ENCODE results near the gene WASHC2C. TPM values are rescaled to one million over a fixed set of nuclear protein-coding genes. Genes with fewer than 3 reads are reported as not detected.
"Not testable (repeated sequence)": the region's sequence is repeated elsewhere in the genome, so short reads cannot be mapped to it uniquely, and the experiment has no call there.

Gene WASHC2C
- total RNA-seq, 2 donors from 2014 or later: 24.4 to 39.4 TPM

DNA sequence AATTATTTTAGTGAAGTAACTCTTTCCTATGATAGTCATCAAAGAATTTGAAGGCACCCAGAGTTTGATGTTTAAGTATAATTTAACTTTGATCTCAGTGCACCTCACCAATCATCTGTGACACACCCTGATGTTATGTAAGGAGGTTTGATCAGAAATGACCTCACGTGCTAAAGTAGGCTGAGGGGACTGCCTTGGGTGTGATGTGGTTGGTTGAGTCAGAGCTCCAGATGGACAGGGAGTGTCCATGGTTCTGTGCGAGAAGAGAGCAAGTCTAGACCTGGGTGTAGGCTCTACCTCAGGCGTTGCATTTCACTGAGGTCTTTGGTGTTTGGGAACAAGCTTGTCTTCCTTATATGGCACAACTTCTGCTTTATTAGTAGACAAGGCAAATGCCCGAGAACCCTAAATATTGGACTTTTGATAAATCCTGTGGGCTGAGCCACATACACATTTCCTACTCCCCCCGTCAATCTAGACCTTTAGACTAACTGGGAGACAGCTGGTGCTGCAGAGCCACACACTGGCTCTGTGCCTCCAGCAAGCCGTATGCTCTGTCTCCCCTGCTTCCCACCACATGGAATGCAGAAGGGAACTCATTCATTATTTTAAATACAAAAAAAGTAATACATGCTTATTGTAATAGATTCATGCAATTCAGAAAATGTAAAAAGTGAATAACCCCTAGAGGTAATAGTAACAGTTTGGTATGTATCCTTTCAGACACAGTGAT lies 63.8 kb downstream of the WASHC2C start:
- not testable (repeated sequence) for H3K9me3 Mint-ChIP-seq; H3K27me3 Mint-ChIP-seq; H3K4me1 Mint-ChIP-seq (ENCODE audit: low read depth in 2 of 2); DNase-seq (ENCODE audit: low spot score); ATAC-seq; H3K36me3 Mint-ChIP-seq; H3K4me3 Mint-ChIP-seq; H3K27ac Mint-ChIP-seq

DNA sequence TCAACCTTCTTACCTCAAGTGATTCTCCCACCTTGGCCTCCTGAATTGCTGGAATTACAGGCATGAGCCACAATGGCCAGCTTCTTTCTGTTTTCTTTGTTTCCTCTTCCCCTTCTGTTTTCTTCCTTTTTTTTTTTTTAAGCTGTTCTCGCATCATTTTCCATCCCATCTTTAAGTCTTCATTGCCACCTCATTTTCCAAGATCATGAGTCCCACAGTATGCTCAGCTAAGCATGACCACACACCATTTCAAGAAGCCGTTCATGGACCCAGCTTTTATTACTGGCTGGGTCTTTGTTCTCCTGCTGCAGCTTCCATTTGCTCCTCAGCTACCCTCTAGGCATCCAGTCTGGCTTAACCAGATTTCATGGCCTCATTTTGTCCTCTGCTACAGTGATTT lies 67.7 kb downstream of the WASHC2C start:
- H3K27me3 Mint-ChIP-seq; H3K4me3 Mint-ChIP-seq; H3K27ac Mint-ChIP-seq; DNase-seq (ENCODE audit: low spot score); H3K9me3 Mint-ChIP-seq; H3K36me3 Mint-ChIP-seq; H3K4me1 Mint-ChIP-seq (ENCODE audit: low read depth in 2 of 2); ATAC-seq: not testable (repeated sequence)

DNA sequence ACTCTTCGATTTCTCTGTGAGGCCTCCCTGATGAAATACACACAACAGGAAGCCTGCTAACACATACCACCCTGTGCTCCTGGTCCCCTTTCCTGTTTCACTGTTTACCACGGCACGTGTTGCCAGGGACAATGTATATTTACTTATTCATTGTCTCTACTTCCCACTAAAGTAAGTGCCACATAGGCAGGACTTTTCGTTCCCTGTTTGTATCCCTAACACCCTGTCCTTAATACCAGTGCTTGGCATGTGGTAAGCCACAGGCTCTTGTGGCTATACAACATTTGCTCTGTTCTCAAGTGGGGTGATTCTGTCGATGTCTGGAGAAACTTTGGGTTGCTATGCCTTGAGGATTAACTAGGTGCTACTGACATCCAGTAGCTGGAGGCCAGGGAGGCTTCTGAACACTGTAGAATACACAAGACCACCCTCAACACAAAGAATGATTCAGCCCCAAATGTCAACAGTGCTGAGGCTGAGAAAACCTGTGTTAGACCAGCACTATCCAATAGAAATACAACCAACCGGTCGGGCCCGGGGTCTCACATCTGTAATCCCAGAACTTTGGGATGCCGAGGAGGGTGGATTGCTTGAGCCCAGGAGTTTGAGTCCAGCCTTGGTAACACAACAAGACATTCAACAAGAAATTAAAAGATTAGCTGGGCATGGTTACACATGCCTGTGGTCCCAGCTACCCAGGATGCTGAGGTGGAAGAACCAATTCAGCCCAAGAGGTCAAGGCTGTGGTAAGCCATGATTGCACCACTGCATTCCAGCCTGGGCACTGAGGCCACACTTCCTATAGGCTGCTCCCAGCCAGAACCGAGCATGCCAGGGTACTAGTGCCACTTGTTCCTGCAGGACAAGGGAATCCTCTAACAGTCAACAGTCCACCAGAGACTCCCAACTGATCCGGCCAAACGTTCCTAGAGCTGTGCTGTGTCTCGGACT lies 76.3 kb downstream of the WASHC2C start:
- ATAC-seq: peak in 1 of 2 donors; percentile 55
- H3K9me3 Mint-ChIP-seq; DNase-seq (ENCODE audit: low spot score); H3K27me3 Mint-ChIP-seq; H3K36me3 Mint-ChIP-seq; H3K27ac Mint-ChIP-seq; H3K4me3 Mint-ChIP-seq: not testable (repeated sequence)
- peaks cover 0 to 11% of the 10 kb centered on the region in 2 donors for H3K4me1 Mint-ChIP-seq (ENCODE audit: low read depth in 2 of 2)

DNA sequence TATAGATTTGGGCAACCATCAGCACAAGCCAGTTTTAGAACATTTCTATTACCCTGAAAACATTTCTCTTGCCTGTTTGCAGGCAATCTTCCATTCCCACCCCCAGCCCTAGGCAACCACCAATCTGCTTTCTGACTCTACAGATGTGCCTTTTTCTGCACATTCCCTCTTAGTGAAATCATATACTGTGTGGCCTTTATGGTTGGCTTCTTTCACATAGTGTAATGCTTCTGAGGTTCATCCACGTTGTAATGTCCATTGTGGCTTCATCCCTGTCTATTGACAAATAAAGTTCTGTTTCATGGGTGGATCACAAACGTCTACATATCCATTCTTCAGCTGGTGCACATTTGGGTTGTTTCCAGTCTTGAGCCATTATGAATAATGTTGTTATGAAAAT lies 77.9 kb downstream of the WASHC2C start:
- H3K36me3 Mint-ChIP-seq; H3K9me3 Mint-ChIP-seq; ATAC-seq; H3K27me3 Mint-ChIP-seq; DNase-seq (ENCODE audit: low spot score); H3K4me3 Mint-ChIP-seq; H3K27ac Mint-ChIP-seq: not testable (repeated sequence)
- H3K4me1 Mint-ChIP-seq (ENCODE audit: low read depth in 2 of 2): peaks cover 0 to 11% of the 10 kb centered on the region in 2 donors

DNA sequence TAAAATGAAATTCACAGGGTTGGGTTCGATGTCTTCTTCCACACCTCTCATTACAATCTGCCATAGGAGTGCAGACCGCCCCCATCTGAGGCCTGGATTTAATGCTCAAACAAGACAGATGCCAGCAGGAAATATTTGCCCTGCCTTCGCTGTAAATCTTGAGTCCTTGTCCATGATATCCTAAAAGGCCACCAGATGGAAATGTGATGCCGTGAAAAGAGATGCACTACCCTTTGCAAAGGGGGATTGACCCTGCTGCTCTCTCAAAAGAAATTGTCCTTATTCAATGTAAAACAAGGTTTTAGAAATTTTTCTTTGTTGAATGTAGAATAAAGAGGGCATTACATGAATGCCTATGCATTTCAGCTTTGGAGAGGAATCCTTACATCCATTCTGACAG lies 82.8 kb downstream of the WASHC2C start:
- H3K4me1 Mint-ChIP-seq (ENCODE audit: low read depth in 2 of 2): no peaks in the 10 kb centered on the region
- H3K27me3 Mint-ChIP-seq: peaks cover 2 to 7% of the 10 kb centered on the region in 2 donors
- no peak overlapping the region for H3K4me3 Mint-ChIP-seq
- no peaks in the 10 kb centered on the region for H3K36me3 Mint-ChIP-seq
- no peak overlapping the region for H3K27ac Mint-ChIP-seq
- ATAC-seq (no peak), DNase-seq (ENCODE audit: low spot score) (no peak)
- no peaks in the 10 kb centered on the region for H3K9me3 Mint-ChIP-seq

DNA sequence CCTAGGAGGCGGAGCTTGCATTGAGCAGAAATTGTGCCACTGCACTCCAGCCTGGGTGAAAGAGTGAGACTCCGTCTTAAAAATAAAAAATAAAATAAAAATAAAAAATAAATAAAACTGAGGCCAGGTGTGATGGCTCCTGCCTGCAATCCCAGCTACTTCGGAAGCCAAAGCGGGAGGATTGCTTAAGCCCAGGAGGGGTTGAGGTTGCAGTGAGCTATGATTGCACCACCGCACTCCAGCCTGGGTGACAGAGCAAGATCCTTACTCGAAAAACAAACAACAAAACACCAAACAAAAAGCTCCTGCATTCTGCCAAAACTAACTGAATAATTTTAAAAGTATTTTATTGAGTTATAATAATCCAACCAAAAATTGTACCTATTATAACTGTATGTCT lies 84.0 kb downstream of the WASHC2C start:
- DNase-seq (ENCODE audit: low spot score) (no peak), ATAC-seq (no peak)
- no peaks in the 10 kb centered on the region for H3K36me3 Mint-ChIP-seq
- no peak overlapping the region for H3K27ac Mint-ChIP-seq
- no peaks in the 10 kb centered on the region for H3K9me3 Mint-ChIP-seq
- H3K27me3 Mint-ChIP-seq: peaks cover 2 to 7% of the 10 kb centered on the region in 2 donors
- H3K4me1 Mint-ChIP-seq (ENCODE audit: low read depth in 2 of 2): no peaks in the 10 kb centered on the region
- no peak overlapping the region for H3K4me3 Mint-ChIP-seq

DNA sequence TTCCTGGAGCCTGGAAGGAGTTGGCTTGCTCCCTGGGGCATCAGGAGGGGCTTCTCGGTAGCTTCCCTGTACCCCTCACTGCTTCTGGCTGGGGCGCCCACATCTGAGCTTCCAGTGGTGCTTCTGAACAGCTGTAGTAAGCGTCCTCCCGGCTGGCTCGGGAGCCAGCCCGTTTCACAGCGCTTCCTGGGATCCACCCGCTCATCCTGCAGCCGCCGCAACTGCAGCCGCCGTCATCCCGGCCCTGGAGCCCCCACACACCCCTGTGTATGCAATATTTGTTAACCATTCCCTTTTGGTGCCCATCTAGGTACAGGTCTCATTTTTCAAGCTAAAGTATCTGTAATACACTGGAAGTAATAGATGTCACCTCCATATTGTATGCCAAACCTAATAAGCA lies 85.9 kb downstream of the WASHC2C start:
- ATAC-seq; H3K27ac Mint-ChIP-seq; H3K27me3 Mint-ChIP-seq; H3K36me3 Mint-ChIP-seq; H3K9me3 Mint-ChIP-seq; H3K4me3 Mint-ChIP-seq; DNase-seq (ENCODE audit: low spot score); H3K4me1 Mint-ChIP-seq (ENCODE audit: low read depth in 2 of 2): not testable (repeated sequence)

DNA sequence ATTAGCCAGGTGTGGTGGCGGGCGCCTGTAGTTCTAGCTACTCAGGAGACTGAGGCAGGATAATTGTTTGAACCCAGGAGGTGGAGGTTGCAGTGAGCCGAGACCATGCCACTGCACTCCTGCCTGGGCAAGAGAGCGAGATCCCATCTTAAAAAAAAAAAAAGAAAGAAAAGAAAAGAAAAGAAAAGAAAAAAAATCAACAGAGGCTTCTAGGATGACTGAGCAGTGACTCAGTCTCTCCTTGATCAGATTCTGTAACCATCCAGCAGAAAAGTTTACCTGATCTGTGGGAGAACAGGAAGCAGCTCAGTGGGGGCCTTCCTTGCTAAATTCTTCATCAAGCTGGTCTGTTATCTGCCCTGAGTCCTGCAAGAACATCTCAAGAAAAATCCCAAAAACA lies 87.1 kb downstream of the WASHC2C start:
- H3K27ac Mint-ChIP-seq; H3K4me1 Mint-ChIP-seq (ENCODE audit: low read depth in 2 of 2); H3K36me3 Mint-ChIP-seq; H3K27me3 Mint-ChIP-seq; H3K4me3 Mint-ChIP-seq; ATAC-seq; DNase-seq (ENCODE audit: low spot score); H3K9me3 Mint-ChIP-seq: not testable (repeated sequence)

DNA sequence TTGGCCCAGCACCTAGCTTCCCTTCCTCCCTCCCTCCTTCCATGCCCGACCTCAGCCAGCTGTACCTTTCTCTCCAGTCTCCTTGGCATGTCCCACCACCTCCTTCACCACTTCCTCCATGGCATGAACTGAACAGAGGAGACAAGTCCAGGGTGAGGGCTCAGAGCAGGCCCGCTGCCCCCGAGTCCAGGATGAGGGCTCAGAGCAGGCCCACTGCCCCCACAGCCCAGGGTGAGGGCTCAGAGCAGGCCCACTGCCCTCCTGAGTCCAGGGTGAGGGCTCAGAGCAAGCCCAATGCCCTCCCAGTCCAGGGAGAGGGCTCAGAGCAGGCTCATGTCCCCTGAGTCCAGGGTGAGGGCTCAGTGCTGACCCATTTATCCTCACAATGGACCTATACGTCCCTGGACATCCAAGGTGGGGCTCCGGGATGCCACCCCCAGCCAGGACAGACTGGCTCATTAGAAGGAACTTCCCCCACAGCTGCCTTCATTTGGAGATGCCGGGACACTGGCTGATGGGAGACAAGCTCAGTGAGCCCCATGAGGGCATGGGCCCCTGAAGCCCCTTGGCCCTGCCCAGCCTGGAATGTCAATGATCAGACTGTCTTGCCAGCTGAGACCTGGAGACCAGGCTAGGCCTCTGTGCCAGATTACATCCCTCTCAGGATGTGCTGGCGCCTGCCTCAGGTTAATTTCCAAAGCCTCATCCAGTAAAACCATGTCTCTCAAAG lies 90.2 kb downstream of the WASHC2C start:
- DNase-seq (ENCODE audit: low spot score): no peak
- no peak overlapping the region for H3K27ac Mint-ChIP-seq
- H3K4me3 Mint-ChIP-seq: no peak overlapping the region
- no peaks in the 10 kb centered on the region for H3K36me3 Mint-ChIP-seq
- H3K4me1 Mint-ChIP-seq (ENCODE audit: low read depth in 2 of 2): no peaks in the 10 kb centered on the region
- no peak for ATAC-seq
- no peaks in the 10 kb centered on the region for H3K27me3 Mint-ChIP-seq
- no peaks in the 10 kb centered on the region for H3K9me3 Mint-ChIP-seq

DNA sequence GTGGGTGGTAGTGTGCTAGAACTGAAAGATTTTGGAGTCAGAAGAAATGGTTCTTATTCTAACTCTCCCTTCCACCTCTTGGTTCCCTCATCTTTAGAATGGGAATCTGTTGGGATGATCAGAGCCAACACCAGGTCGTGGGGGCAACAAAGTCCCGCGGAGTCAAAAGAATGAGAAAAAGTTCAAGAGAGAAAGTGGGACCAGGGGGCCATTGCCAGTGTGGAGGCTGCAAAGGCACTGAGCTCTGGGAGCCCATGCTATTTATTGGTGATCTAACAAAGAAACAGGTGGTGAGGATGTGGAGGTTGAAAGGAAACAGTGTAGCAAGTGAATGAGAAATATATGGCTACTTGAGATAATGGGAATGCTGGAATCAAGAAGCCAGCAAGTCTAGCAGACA lies 90.8 kb downstream of the WASHC2C start:
- Mint-ChIP-seq H3K9me3 (no peaks in the 10 kb centered on the region), H3K4me3 (no peak overlapping the region), H3K27me3 (no peaks in the 10 kb centered on the region), H3K27ac (no peak overlapping the region), H3K36me3 (no peaks in the 10 kb centered on the region), H3K4me1 (ENCODE audit: low read depth in 2 of 2) (no peaks in the 10 kb centered on the region)
- DNase-seq (ENCODE audit: low spot score) (no peak), ATAC-seq (no peak)

DNA sequence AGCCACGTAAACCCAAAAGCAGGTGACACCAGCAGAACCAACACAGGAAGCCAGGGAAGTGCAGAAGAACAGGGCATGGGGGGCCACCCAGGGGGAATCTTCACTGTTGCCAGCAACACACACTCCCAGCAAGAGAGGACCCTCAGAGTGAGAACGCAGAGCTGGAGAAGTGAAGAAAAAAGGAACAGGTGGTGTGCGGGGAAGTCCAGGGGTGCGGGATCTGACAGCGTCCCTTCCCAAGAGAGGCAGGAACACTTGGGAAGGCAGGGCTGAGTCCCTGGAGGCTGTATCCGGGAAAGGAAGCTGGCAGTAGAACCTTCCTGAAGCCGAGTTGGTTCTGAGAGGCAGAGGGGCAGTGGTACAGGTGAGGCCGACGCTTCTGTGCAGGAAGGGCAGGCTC lies 92.5 kb downstream of the WASHC2C start:
- DNase-seq (ENCODE audit: low spot score): no peak
- no peak overlapping the region for H3K4me3 Mint-ChIP-seq
- H3K4me1 Mint-ChIP-seq (ENCODE audit: low read depth in 2 of 2): no peaks in the 10 kb centered on the region
- no peaks in the 10 kb centered on the region for H3K36me3 Mint-ChIP-seq
- H3K27me3 Mint-ChIP-seq: no peaks in the 10 kb centered on the region
- H3K9me3 Mint-ChIP-seq: no peaks in the 10 kb centered on the region
- no peak for ATAC-seq
- H3K27ac Mint-ChIP-seq: no peak overlapping the region

DNA sequence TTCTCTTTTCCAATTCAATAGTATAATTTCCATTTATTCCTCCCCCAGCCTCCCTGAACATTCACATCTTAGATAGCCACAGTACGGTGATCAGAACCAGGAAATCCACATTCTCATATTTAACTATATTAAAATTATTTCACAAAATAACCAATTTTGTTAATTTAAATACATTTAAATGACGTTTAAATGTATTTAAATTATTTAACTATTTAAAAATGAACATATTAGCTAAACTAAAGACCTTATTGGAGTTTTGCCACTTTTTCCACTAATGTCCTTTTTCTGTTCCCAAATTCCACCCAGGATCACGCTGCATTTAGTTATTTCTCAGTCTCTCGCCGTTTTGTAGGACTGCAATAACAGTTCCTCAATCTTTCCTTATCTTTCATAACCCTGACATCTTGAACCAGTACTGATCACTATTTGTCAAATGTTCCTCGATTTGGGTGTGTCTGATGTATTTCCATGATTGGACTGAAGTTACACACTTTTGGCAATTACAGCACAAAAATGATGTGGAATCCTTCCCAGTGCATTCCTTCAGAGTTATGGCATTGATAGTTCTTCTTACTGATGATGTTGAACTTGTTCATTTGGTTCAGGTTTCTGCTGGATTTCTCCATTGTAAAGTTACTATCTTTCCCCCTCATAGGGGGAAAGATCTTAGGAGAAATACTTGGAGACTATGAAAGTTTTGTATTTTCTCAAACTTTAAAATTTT lies 93.2 kb downstream of the WASHC2C start:
- H3K4me1 Mint-ChIP-seq (ENCODE audit: low read depth in 2 of 2): not testable (repeated sequence)

DNA sequence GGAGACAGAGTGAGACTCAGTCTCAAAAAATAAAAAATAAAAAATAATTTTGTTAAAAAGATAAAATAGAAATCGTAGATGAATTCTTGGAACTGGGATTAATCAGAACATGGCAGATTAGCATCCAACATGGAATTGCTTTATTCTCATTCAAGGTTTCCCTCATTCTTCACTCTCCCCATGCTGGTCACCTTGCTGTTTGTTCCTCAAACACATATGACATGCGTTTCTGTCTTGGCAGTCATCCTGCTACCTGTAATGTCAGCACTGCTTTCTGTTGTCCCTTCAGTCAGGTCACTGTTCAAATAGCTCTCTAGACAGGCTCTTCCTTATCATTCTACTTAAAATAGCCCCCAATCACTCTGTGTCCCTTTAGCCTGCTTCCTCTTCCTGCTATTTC lies 95.9 kb downstream of the WASHC2C start:
- not testable (repeated sequence) for ATAC-seq, H3K36me3 Mint-ChIP-seq

More for the DNA sequence above, 93.2 kb downstream of the WASHC2C start:
- not testable (repeated sequence) for H3K27ac Mint-ChIP-seq; DNase-seq (ENCODE audit: low spot score); ATAC-seq; H3K9me3 Mint-ChIP-seq; H3K4me3 Mint-ChIP-seq; H3K36me3 Mint-ChIP-seq; H3K27me3 Mint-ChIP-seq

More for the DNA sequence above, 95.9 kb downstream of the WASHC2C start:
- not testable (repeated sequence) for H3K27me3 Mint-ChIP-seq; DNase-seq (ENCODE audit: low spot score); H3K27ac Mint-ChIP-seq; H3K4me3 Mint-ChIP-seq; H3K4me1 Mint-ChIP-seq (ENCODE audit: low read depth in 2 of 2); H3K9me3 Mint-ChIP-seq
